ENCODE data around the gene ACO2.
A peak's percentile ranks its signal among the peaks of the same experiment; 100 is the strongest.

Gene ACO2

GRCh38 chr22:41442240-41442792 lies 26.6 kb upstream of the ACO2 start:
- Histone ChIP-seq H3K9me2 (replicated peaks; ENCODE audit: low read depth, low read length) (no peaks in the 10 kb centered on the region), H3K79me2 (ENCODE audit: insufficient read depth, low read length) (peaks cover 82% of the 10 kb centered on the region), H3K36me3 (ENCODE audit: insufficient read depth, low read length) (peaks cover 2% of the 10 kb centered on the region; the same call in 1 of the 2 replicates), H3K9me3 (ENCODE audit: insufficient read depth, low read depth, low read length) (no peaks in the 10 kb centered on the region), H3K9ac (ENCODE audit: low read depth, low read length, poor library complexity, severe bottlenecking) (no peak overlapping the region), H2AFZ (ENCODE audit: low read length) (no peak overlapping the region), H3K4me3 (ENCODE audit: low read length, poor library complexity, severe bottlenecking) (no peak overlapping the region), H3K4me1 (ENCODE audit: insufficient read depth, low read length, poor library complexity, severe bottlenecking) (peaks cover 14% of the 10 kb centered on the region), H3F3A (ENCODE audit: low read depth) (no peaks in the 10 kb centered on the region), H3K27me3 (ENCODE audit: insufficient read depth, low read length, poor library complexity, severe bottlenecking) (no peaks in the 10 kb centered on the region), H4K20me1 (ENCODE audit: insufficient read depth, low read length, poor library complexity, severe bottlenecking) (peaks cover 31% of the 10 kb centered on the region), H3K4me2 (ENCODE audit: low read depth, low read length, poor library complexity, severe bottlenecking) (peak overlapping the region; percentile 34)
- TF ChIP-seq EZH2phosphoT487 (IDR thresholded peaks at IDR 0.05; ENCODE audit: borderline replicate concordance): no peak
- TF ChIP-seq CTCF (conservative IDR thresholded peaks at IDR 0.05; ENCODE audit: low read length): no peak

GRCh38 chr22:41444360-41445128 lies 24.4 kb upstream of the ACO2 start:
- H4K20me1 ChIP-seq (ENCODE audit: insufficient read depth, low read length, poor library complexity, severe bottlenecking): peaks cover 25% of the 10 kb centered on the region
- H3K9me3 ChIP-seq (ENCODE audit: insufficient read depth, low read depth, low read length): no peaks in the 10 kb centered on the region
- no peaks in the 10 kb centered on the region for H3K9me2 ChIP-seq (replicated peaks; ENCODE audit: low read depth, low read length)
- peak overlapping the region; percentile 78 for H2AFZ ChIP-seq (ENCODE audit: low read length)
- peak overlapping the region; percentile 92 for H3K4me2 ChIP-seq (ENCODE audit: low read depth, low read length, poor library complexity, severe bottlenecking)
- H3K4me1 ChIP-seq (ENCODE audit: insufficient read depth, low read length, poor library complexity, severe bottlenecking): peaks cover 19% of the 10 kb centered on the region
- peak overlapping the region; percentile 97 for H3K9ac ChIP-seq (ENCODE audit: low read depth, low read length, poor library complexity, severe bottlenecking)
- no peaks in the 10 kb centered on the region for H3K36me3 ChIP-seq (ENCODE audit: insufficient read depth, low read length)
- TF ChIP-seq EZH2phosphoT487 (IDR thresholded peaks at IDR 0.05; ENCODE audit: borderline replicate concordance) (no peak), CTCF (conservative IDR thresholded peaks at IDR 0.05; ENCODE audit: low read length) (no peak)
- no peaks in the 10 kb centered on the region for H3F3A ChIP-seq (ENCODE audit: low read depth)
- H3K79me2 ChIP-seq (ENCODE audit: insufficient read depth, low read length): peaks cover 81% of the 10 kb centered on the region
- H3K4me3 ChIP-seq (ENCODE audit: low read length, poor library complexity, severe bottlenecking): peak overlapping the region; percentile 95
- H3K27me3 ChIP-seq (ENCODE audit: insufficient read depth, low read length, poor library complexity, severe bottlenecking): no peaks in the 10 kb centered on the region

DNA sequence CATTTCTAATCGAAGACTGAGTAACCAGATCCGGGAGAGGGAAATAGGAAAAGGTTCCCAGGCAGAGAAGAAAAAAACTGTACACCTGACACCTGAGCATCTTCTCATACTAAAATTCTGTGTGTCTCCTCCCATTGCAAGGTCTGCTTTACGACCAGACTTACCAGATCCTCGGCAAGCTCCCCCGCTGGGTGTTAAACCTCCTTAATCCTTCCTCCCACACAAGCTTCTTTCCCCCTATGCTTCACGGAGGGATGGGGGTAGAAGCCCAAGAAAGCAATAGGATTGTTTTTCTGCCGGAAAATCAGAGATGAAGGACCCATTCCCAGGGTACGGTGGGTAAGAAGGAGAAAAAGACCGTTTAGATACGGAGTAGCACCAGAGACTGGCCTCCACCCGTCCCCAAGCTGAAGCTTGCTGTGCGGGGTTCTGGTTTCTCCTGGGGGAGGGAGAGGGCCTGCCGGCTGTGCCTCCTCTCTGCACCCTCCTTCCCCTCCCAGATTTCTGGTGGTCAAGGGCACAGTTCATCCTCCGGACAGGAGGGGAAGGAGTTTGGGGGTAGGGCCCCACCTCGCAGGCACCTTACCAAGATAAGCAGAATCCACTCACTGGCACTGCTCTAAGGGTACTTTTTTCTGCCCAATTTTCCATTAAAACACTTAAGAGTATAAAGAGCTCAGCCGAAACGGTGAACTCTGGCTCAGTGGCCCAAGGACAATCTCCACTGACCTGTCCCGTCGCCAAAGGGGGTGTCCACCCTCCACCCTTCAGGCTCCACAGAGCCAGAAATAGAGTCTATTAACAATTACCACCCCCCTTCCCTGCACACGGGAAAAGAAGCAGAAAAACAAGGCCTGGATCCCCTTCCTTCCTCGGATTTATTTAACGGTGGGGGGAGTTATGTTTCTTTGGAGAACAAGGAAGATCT lies 23.5 kb upstream of the ACO2 start:
- Histone ChIP-seq H3K4me2 (ENCODE audit: low read depth, low read length, poor library complexity, severe bottlenecking) (peak overlapping the region; percentile 92), H2AFZ (ENCODE audit: low read length) (peak overlapping the region; percentile 78; the same call in 1 of the 2 replicates), H3K9ac (ENCODE audit: low read depth, low read length, poor library complexity, severe bottlenecking) (peak overlapping the region; percentile 97), H3K4me3 (ENCODE audit: low read length, poor library complexity, severe bottlenecking) (peak overlapping the region; percentile 95), H3K27me3 (ENCODE audit: insufficient read depth, low read length, poor library complexity, severe bottlenecking) (no peaks in the 10 kb centered on the region), H3K4me1 (ENCODE audit: insufficient read depth, low read length, poor library complexity, severe bottlenecking) (peaks cover 19% of the 10 kb centered on the region), H3K36me3 (ENCODE audit: insufficient read depth, low read length) (no peaks in the 10 kb centered on the region), H3K9me3 (ENCODE audit: insufficient read depth, low read depth, low read length) (no peaks in the 10 kb centered on the region), H3K79me2 (ENCODE audit: insufficient read depth, low read length) (peaks cover 74% of the 10 kb centered on the region), H4K20me1 (ENCODE audit: insufficient read depth, low read length, poor library complexity, severe bottlenecking) (peaks cover 25% of the 10 kb centered on the region), H3K9me2 (replicated peaks; ENCODE audit: low read depth, low read length) (no peaks in the 10 kb centered on the region), H3F3A (ENCODE audit: low read depth) (no peaks in the 10 kb centered on the region)
- TF ChIP-seq EZH2phosphoT487 (IDR thresholded peaks at IDR 0.05; ENCODE audit: borderline replicate concordance): no peak
- no peak for TF ChIP-seq CTCF (conservative IDR thresholded peaks at IDR 0.05; ENCODE audit: low read length)
